DMS79 (cell line): ENCODE measurements around the gene NCBP3.

Experiments
- DNase-seq: peaks from one replicate; lab custom pipeline; 2025; lab: John Stamatoyannopoulos, UW

NCBP3 gene

GRCh38 chr17:3754066-3754457 lies 92.0 kb downstream of the NCBP3 start:
- no peak for DNase-seq

- no peak for DNase-seq
Observed at GRCh38 chr17:3753624-3754023, 92.4 kb downstream of the NCBP3 start.
